Kidney glomerular epithelial cell (primary cell): ENCODE measurements around the gene PTPRT.
"Not testable (repeated sequence)": the region's sequence is repeated elsewhere in the genome, so short reads cannot be mapped to it uniquely, and the experiment has no call there.

ENCODE experiments used
- DNase-seq: peaks from one replicate; lab custom pipeline; 2025; lab: John Stamatoyannopoulos, UW

The PTPRT gene

GRCh38 chr20:42910808-42911207 lies 278.9 kb downstream of the PTPRT start:
- not testable (repeated sequence) for DNase-seq

- no peak for DNase-seq
These were observed 282.0 kb downstream of the PTPRT start for GRCh38 chr20:42907730-42908129.

GRCh38 chr20:42906120-42906519 lies 283.6 kb downstream of the PTPRT start:
- DNase-seq, result no peak

GRCh38 chr20:42902509-42902908 lies 287.2 kb downstream of the PTPRT start:
- no peak for DNase-seq

GRCh38 chr20:42901689-42902440 lies 287.8 kb downstream of the PTPRT start:
- no peak for DNase-seq

- DNase-seq, result not testable (repeated sequence)
These were observed 288.9 kb downstream of the PTPRT start for GRCh38 chr20:42900764-42901163.

GRCh38 chr20:42895020-42895419 lies 294.7 kb downstream of the PTPRT start:
- no peak for DNase-seq

- no peak for DNase-seq
These were observed 295.2 kb downstream of the PTPRT start for GRCh38 chr20:42894483-42894882.

GRCh38 chr20:42889517-42889916 lies 300.2 kb downstream of the PTPRT start:
- DNase-seq, result no peak

GRCh38 chr20:42887281-42887680 lies 302.4 kb downstream of the PTPRT start:
- DNase-seq, result no peak

- no peak for DNase-seq
These were observed 302.9 kb downstream of the PTPRT start for GRCh38 chr20:42886801-42887200.

GRCh38 chr20:42886046-42886445 lies 303.7 kb downstream of the PTPRT start:
- DNase-seq, result no peak

- DNase-seq, result no peak
These were observed 314.1 kb downstream of the PTPRT start for GRCh38 chr20:42875581-42875980.

GRCh38 chr20:42873259-42873658 lies 316.4 kb downstream of the PTPRT start:
- DNase-seq, result no peak

- no peak for DNase-seq
These were observed 325.6 kb downstream of the PTPRT start for GRCh38 chr20:42864116-42864515.

- no peak for DNase-seq
These were observed 327.3 kb downstream of the PTPRT start for GRCh38 chr20:42862446-42862845.

- no peak for DNase-seq
These were observed 332.3 kb downstream of the PTPRT start for GRCh38 chr20:42857446-42857845.

GRCh38 chr20:42855896-42856295 lies 333.8 kb downstream of the PTPRT start:
- DNase-seq, result no peak

GRCh38 chr20:42852691-42853090 lies 337.0 kb downstream of the PTPRT start:
- DNase-seq, result no peak

- DNase-seq, result no peak
These were observed 342.8 kb downstream of the PTPRT start for GRCh38 chr20:42846784-42847490.

GRCh38 chr20:42844751-42845150 lies 345.0 kb downstream of the PTPRT start:
- DNase-seq, result no peak

GRCh38 chr20:42837456-42837855 lies 352.2 kb downstream of the PTPRT start:
- DNase-seq, result no peak

GRCh38 chr20:42836339-42836738 lies 353.4 kb downstream of the PTPRT start:
- DNase-seq, result no peak

- no peak for DNase-seq
These were observed 381.8 kb downstream of the PTPRT start for GRCh38 chr20:42807876-42808275.
